ENCODE data around the gene C2CD4C. TPM values are rescaled to one million over a fixed set of nuclear protein-coding genes. Genes with fewer than 3 reads are reported as not detected.

The C2CD4C gene
- total RNA-seq, 1 experiment from 2014 or later, result 7.1 TPM

DNA sequence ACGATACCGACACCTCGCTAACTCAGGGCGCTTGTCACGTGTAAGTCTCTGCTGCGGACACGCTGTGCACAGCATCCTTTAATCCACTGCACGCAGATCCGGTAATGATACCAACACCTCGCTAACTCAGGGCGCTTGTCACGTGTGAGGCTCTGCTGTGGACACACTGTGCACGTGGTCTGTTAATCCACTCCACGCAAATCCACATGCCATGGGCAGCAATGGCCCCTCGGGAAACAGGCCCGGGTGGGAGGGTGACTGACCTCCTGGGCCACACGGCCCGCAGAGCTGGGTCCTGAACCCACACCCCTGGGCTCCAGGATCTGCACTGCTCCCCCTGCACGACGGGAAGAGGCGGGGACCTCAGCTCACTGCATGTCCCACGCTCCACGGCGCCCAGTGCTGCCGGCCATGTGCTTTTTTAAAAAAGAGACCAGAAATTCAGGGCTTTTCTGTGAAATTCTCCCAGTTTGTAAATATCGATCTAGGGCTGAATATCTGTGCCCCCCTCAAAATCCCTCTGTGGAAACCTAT is 35.8 kb upstream of the C2CD4C start:
- BruUV-seq (replicated peaks), result no TSS peak
- CTCF ChIA-PET, result no interaction called here
- Histone ChIP-seq H3K4me2 (ENCODE audit: low read length) (no peak overlapping the region), H3K79me2 (ENCODE audit: insufficient read depth, low read length) (no peaks in the 10 kb centered on the region), H2AFZ (ENCODE audit: low read depth, low read length, poor library complexity, severe bottlenecking) (no peak overlapping the region), H4K20me1 (ENCODE audit: insufficient read depth) (no peaks in the 10 kb centered on the region), H3K27ac (ENCODE audit: low read depth, low read length) (no peak overlapping the region), H3K27me3 (ENCODE audit: insufficient read depth, low read length) (no peaks in the 10 kb centered on the region), H3K4me1 (ENCODE audit: control insufficient read depth in 1 of 2, insufficient read depth in 2 of 2, low read length in 2 of 2) (no peaks in the 10 kb centered on the region), H3K4me3 (replicated peaks in 1 of 2; ENCODE audit: low read depth in 1 of 2, low read length in 2 of 2) (no peak overlapping the region), H3K9me2 (ENCODE audit: insufficient read depth) (no peaks in the 10 kb centered on the region), H3K36me3 (ENCODE audit: control insufficient read depth in 1 of 2, insufficient read depth in 2 of 2, low read length in 2 of 2) (no peaks in the 10 kb centered on the region), H3K9me3 (ENCODE audit: control insufficient read depth in 1 of 2, insufficient read depth in 1 of 2, low read depth in 1 of 2, low read length in 2 of 2) (no peaks in the 10 kb centered on the region), H3K9ac (ENCODE audit: low read length) (no peak overlapping the region)
- intact Hi-C loops (cut with micrococcal nuclease), result no loop called here
- TF ChIP-seq POLR2A (IDR thresholded peaks at IDR 0.05; ENCODE audit: borderline replicate concordance, extremely low read depth, insufficient read depth, insufficient read length), result no peak
- no peak for TF ChIP-seq ZNF274 (IDR thresholded peaks at IDR 0.05; ENCODE audit: low read depth, low read length)
- TF ChIP-seq CTCF (IDR thresholded peaks at IDR 0.05 in 2 of 3, conservative IDR thresholded peaks at IDR 0.05 in 1 of 3; ENCODE audit: borderline replicate concordance in 1 of 3, insufficient read depth in 1 of 3, low read depth in 2 of 3, low read length in 2 of 3), result no peak
- no peak for TF ChIP-seq EZH2phosphoT487 (IDR thresholded peaks at IDR 0.05; ENCODE audit: borderline replicate concordance)
- TF ChIP-seq FOSL1 (IDR thresholded peaks at IDR 0.05; ENCODE audit: low read depth), result no peak
- no peak for TF ChIP-seq TCF7L2 (IDR thresholded peaks at IDR 0.05; ENCODE audit: borderline replicate concordance, extremely low read depth, insufficient read depth, insufficient read length)
- TF ChIP-seq ZFX (IDR thresholded peaks at IDR 0.05), result no peak
- no peak for TF ChIP-seq CEBPB (IDR thresholded peaks at IDR 0.05; ENCODE audit: low read depth)
- TF ChIP-seq CBX3 (IDR thresholded peaks at IDR 0.05; ENCODE audit: low read depth), result no peak
- no peak for TF ChIP-seq EGR1 (IDR thresholded peaks at IDR 0.05; ENCODE audit: low read depth)
- RAD21 ChIA-PET (ENCODE audit: low non-redundant PET in 1 of 2, low total read pairs in 2 of 2, uncharacterized antibody in 2 of 2, unreplicated experiment in 2 of 2), result no interaction called here
- DNase-seq (ENCODE audit: low read depth, low spot score) (no peak), ATAC-seq (no peak)
- POLR2A ChIA-PET, result no interaction called here

Measured in HCT116 (cell line).